ENCODE data around the gene TOB1. TPM values are rescaled to one million over a fixed set of nuclear protein-coding genes. Genes with fewer than 3 reads are reported as not detected.

Gene TOB1
- total RNA-seq, 1 donor from 2014 or later: 18.8 TPM

GRCh38 chr17:50889528-50890118, 23.5 kb upstream of the TOB1 start:
- Mint-ChIP-seq H3K36me3 (ENCODE audit: low read depth) (no peaks in the 10 kb centered on the region), H3K27me3 (no peaks in the 10 kb centered on the region), H3K4me3 (no peak overlapping the region), H3K4me1 (no peaks in the 10 kb centered on the region), H3K9me3 (no peaks in the 10 kb centered on the region), H3K27ac (no peak overlapping the region)
- no peak for DNase-seq
- CTCF ChIA-PET: no interaction called here
- no peak for ATAC-seq (ENCODE audit: low read depth)
- no peak for TF ChIP-seq CTCF (IDR thresholded peaks at IDR 0.05)
- intact Hi-C loops (cut with micrococcal nuclease): no loop called here
- POLR2A ChIA-PET: interaction anchor here (1.5 kb wide), 1 partner anchor 24 kb away, joined by 8 read pairs; the partner anchor contains the start of gene TOB1

- POLR2A ChIA-PET: interaction anchor here (1.7 kb wide), 1 partner anchor 22 kb away, joined by 7 read pairs; the partner anchor contains the start of gene TOB1
- TF ChIP-seq CTCF (IDR thresholded peaks at IDR 0.05): no peak
- CTCF ChIA-PET: interaction anchor here (0.7 to 1.0 kb wide), 2 partner anchors 36 to 77 kb away, joined by 3 to 5 read pairs; no protein-coding TSS in a partner anchor
- no peaks in the 10 kb centered on the region for H3K36me3 Mint-ChIP-seq (ENCODE audit: low read depth)
- H3K9me3 Mint-ChIP-seq: no peaks in the 10 kb centered on the region
- peaks cover 13% of the 10 kb centered on the region for H3K4me1 Mint-ChIP-seq
- no peak for ATAC-seq (ENCODE audit: low read depth)
- no peaks in the 10 kb centered on the region for H3K27me3 Mint-ChIP-seq
- H3K27ac Mint-ChIP-seq: no peak overlapping the region
- H3K4me3 Mint-ChIP-seq: no peak overlapping the region
- DNase-seq: no peak
- intact Hi-C loops (cut with micrococcal nuclease): no loop called here
Measured at GRCh38 chr17:50887705-50888245, 21.6 kb upstream of the TOB1 start.

GRCh38 chr17:50884439-50885311, 18.5 kb upstream of the TOB1 start:
- Mint-ChIP-seq H3K9me3 (peaks cover 2% of the 10 kb centered on the region), H3K27me3 (no peaks in the 10 kb centered on the region), H3K27ac (no peak overlapping the region), H3K36me3 (ENCODE audit: low read depth) (no peaks in the 10 kb centered on the region), H3K4me3 (no peak overlapping the region), H3K4me1 (peaks cover 13% of the 10 kb centered on the region)
- DNase-seq (no peak), ATAC-seq (ENCODE audit: low read depth) (no peak)
- no peak for TF ChIP-seq CTCF (IDR thresholded peaks at IDR 0.05)
- POLR2A ChIA-PET: interaction anchor here (1.6 to 4.1 kb wide), 2 partner anchors 18 to 268 kb away, joined by 5 to 41 read pairs; partner anchors contain the start of genes NME1 and TOB1
- intact Hi-C loops (cut with micrococcal nuclease): loop anchor here (2.0 kb wide), 1 partner anchor 18 kb away; the partner anchor contains the start of gene TOB1
- CTCF ChIA-PET: interaction anchor here (0.8 kb wide), 1 partner anchor 28 kb away, joined by 3 read pairs; no protein-coding TSS in a partner anchor

GRCh38 chr17:50883850-50884438, 17.8 kb upstream of the TOB1 start:
- Mint-ChIP-seq H3K27ac (no peak overlapping the region), H3K4me1 (peaks cover 13% of the 10 kb centered on the region), H3K9me3 (peaks cover 2% of the 10 kb centered on the region), H3K36me3 (ENCODE audit: low read depth) (no peaks in the 10 kb centered on the region), H3K4me3 (no peak overlapping the region), H3K27me3 (no peaks in the 10 kb centered on the region)
- ChIA-PET CTCF (interaction anchor here (0.7 to 1.2 kb wide), 2 partner anchors 21 to 32 kb away, joined by 3 to 5 read pairs; no protein-coding TSS in a partner anchor), POLR2A (interaction anchor here (1.1 to 4.1 kb wide), 3 partner anchors 11 to 269 kb away, joined by 4 to 41 read pairs (median 5); partner anchors contain the start of genes NME1 and TOB1)
- intact Hi-C loops (cut with micrococcal nuclease): loop anchor here (2.0 kb wide), 1 partner anchor 17 kb away; the partner anchor contains the start of gene TOB1
- TF ChIP-seq CTCF (IDR thresholded peaks at IDR 0.05): no peak
- DNase-seq: no peak
- peak; percentile 94 for ATAC-seq (ENCODE audit: low read depth)
